ENCODE data around the gene FHIP1B.

GRCh38 chr11:6228520-6228919, 5.9 kb downstream of the FHIP1B start:
- TF ChIP-seq CTCF (IDR thresholded peaks at IDR 0.05) (no peak), EZH2phosphoT487 (IDR thresholded peaks at IDR 0.05) (no peak), EZH2 (IDR thresholded peaks at IDR 0.05) (no peak)
